ENCODE data around the gene ERP27.

Gene ERP27

DNA sequence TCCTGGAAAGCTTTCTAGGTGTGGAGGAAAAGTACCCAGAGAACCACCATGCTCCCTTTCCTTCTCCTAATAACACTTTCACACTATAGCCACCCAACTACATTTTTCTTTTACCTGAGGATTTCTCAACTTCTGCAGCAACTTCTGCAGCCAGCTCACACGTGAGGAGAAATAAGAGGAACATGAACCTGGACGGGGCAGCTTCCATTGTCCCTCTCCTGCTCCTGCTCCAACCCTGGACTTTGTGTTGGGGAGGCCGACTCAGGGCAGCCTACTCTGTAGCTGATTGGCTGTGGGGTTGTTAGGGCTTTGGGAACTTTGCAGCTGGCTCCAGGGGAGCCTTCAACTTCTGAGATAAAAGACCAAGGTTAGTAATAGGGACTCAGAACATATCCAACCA is at the start of gene ERP27:
Gene ERP27 (minus strand): TSS at position 237 of the 400 bp plus-strand sequence. CDS start 29 bp downstream, at position 208.
- no peak for FAIRE-seq

DNA sequence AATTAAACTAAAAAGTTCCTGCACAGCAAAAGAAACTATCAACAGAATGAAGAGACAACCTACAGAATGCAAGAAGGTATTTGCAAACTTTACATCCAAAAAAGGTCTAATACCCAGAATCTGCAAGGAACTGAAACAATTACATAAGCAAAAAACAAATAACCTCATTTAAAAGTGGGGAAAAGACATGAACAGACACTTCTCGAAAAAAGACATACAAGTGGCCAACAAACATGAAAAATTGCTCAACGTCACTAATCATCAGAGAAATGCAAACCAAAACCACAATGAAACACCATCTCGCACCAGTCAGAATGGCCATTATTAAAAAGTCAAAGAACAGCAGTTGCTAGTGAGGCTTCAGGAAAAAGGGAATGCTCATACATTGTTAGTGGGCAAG is 49.7 kb upstream of the ERP27 start:
- FAIRE-seq: no peak

DNA sequence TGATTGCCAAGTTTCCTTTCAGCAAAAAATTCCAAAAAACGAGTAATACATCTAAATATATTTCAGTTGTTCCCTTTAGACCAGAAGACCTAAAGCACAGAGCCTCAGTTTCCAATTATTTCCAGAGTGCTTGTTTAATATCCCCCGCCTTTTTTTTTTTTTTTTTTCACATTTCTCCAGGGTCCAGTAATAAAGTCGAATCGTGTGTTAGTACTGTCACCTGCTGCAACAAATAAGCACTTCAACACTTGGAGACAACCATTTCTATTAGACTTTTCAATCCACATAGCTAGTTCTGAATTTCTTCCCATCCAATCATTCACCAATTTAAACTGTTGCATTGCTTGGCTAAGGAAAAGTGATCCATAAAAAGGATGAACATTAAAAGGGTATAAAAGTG is 48.1 kb upstream of the ERP27 start:
- FAIRE-seq: no peak

DNA sequence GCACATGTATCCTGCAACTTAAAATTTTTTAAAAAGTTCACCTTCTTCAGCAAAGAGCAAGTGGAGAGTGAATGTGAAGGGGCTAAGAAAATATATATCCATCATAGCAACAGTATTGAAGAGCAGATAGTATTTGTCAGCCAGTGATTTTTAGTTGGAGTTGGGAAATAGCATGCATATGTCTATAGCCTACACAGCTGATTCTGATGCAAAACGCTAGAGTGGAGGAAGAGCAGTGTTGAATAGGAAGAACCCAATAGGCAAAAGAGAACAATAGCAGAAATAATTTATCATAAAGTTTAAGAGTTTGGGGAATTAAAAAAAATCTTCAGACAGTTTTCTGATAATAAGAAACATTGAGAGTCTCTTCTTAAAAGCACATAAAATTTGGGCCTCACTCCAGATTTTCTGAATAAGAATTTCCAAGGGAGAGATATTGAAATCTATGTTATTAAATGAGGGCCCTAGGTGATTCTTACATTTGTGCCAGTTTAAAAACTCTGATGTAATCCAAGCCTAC is 46.5 kb upstream of the ERP27 start:
- no peak for FAIRE-seq

DNA sequence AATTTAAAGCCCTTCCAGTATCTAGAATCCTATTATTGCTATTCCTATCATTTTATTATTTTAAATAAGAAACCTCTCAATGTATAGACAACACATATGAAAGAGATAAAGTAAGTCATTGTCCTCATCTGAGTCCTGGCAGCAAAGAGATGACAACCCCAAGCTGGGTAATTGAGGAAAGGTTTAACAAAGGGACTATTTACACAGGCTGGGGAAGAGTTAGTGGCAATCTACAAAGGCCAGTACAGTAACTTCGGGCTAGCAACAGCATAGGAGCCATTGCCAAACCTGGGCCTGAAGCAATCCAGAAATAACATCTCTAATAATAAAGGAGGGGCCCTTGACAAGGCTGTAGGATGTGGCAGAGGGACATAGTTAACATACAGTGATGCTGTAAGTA is 45.7 kb upstream of the ERP27 start:
- FAIRE-seq: no peak

DNA sequence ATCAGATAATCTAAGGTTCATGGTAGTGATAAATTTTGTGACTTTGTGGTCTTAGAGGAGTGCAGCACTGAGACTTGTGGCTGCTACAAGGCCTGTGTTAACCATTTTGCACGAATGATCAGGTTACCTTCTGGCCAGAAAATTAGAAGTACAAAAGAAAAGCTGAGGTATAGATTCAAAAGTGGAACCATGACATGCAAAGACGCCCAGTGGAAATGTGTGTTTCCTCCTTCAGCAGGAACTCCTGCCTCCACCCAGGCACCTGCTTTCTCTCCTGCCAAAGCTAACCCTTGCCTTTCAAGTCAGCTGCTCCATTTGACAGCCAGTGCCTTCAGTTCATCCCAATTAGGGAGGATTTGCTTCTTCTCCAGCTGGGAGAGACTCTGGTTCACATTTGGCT is 44.7 kb upstream of the ERP27 start:
- FAIRE-seq: no peak

DNA sequence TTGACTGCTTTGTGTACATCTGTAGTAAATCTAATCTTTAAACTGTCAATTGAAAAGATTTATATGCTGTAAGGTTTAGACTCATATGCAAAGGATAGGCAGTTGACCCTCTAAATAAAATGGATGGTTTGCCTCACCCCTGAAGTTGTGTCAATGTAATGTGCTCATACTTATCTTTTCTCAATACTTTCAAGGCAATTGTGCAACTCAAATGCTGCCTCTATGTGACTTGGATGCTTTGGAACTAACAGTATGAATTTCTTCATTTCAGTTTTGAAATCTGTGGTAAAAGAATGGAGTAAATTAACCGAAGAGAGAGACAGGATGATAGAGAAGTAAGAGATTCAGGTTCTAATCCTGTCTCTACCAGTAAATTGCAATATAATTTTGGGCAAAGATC is 44.2 kb upstream of the ERP27 start:
- FAIRE-seq: no peak

DNA sequence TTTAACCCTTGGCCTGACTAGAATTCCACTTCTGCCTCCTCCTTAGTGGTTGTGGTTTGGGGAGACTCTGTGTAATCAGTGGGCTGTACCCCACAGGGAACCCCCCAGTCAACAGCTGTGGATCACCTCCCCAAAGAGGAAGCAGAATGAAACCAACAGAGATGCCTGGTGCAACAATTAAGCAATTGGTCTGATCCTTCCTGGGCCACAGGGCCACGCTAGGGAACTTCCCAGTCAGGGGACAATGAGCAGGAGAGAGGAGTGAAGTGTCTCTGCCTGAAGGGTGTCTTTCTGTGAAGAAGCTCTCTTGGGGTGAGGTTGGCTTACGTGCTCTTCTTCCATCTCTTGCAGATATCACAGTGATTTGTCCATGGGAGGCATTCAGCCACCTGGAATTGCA is 42.7 kb upstream of the ERP27 start:
- FAIRE-seq: no peak

DNA sequence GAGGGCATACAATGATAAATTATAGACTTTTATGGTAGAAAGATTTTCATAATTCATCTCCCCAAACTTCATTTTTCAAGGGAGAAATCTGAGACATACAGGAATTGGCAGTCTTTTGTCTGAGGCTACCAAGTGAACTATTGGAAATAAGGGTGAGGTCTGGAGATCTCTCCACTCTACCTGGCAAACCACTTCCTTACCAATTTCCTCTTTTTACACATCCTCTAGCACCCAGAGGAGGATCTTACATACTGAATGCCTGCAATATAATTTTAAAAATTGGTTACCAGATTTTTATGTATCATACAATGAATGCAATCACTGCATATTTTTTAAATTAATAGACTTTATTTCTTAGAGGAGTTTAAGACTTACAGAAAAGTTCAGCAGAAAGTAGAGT is 41.1 kb upstream of the ERP27 start:
- no peak for FAIRE-seq

DNA sequence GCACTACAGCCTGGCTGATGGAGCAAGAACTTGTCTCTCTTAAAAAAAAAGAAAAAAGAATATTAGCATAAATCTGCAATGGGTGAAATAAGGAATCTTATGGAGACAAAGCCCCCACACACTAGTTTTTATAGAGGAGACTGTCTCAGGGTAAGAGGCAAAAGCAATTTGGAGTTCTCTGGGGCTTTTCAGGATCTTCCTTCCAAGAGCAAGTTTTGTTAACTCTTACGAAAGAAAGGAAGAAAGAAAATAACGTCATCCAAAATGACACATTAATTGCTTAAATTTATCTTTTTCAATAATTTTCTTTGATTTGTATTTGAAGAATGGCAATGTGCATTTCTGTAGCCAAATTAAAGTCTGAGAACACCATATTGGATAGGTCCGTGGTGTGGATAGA is 38.3 kb upstream of the ERP27 start:
- no peak for FAIRE-seq

DNA sequence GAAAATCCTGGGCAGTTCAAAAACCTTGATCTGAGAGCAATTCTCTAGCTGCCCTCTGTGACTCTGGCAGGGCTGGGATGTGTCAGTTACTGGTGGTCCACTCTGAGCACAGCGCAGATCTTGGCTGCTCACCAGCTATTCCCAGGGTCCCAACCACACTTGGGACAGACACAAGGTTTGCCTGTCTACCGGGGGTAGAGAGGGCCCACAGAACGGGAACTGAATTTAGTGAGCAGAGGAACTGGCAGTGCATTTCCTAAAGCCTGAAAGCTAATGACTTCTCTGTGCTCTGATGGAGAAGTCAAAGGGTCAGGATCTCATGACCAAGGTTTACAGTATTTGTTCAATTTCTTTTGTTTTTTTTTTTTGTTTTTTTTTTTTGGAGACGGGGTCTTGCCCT is 37.1 kb upstream of the ERP27 start:
- no peak for FAIRE-seq

DNA sequence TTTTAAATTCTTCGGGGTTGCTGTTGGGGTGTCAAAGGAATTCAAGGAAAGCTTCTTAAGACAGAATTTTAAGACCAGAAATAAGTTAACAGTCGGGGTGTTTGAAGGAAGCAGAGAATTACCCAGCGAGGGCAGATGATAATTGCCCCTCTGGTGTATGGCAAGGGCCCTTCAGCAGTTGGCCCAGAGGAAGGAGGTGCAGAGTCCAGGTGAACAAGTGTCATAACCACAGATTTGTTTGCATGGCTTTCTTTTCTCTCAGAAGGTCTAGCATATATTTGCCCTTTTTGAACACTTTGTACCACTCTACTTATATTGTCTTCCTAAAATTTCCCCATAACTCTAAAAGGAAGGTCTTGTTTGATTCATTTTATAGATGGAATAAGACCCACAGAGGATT is 36.3 kb upstream of the ERP27 start:
- FAIRE-seq: no peak

DNA sequence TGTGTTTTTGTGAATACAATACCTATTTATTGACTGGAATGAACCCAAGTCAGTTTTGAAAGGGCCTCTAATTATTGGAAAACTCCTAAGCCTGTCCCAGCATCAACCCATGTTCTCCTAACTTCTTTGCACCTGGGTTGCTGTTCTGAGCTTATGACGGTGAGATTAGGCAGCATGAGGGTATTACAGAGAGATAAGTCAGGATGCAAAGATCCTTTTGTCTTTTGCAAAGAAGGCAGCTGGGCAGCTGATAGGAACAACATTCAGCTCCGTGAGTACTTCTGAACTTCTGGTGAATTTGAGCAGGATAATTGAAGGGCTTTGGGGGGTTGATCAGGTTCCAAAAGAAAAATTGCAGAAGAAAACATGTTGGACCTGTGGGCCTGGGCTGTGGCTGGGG is 34.5 kb upstream of the ERP27 start, which contains the start of gene PDE6H:
Gene PDE6H (plus strand): TSS at position 227 of the 400 bp plus-strand sequence. CDS start 4,971 bp downstream, outside the sequence.
- FAIRE-seq: no peak

DNA sequence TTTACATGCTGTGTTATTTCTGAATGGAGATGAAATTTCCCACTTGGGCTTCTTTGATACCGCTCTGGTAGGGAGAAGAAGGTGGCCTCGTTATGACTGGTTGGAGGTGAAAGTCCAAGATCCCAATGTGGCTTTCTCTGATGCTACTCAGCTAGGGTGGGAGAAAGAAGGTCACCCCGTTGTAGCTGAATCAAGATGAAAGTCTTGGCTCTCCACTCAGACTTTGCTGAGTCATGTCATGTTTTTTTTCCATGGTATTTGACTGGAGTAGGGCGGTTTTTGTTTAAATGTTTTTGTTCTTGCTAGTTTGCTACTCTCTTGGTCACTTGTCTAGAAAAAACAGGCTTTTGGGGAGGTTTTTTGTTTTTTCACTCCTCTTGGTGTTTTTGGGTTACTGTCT is 32.1 kb upstream of the ERP27 start:
- no peak for FAIRE-seq

DNA sequence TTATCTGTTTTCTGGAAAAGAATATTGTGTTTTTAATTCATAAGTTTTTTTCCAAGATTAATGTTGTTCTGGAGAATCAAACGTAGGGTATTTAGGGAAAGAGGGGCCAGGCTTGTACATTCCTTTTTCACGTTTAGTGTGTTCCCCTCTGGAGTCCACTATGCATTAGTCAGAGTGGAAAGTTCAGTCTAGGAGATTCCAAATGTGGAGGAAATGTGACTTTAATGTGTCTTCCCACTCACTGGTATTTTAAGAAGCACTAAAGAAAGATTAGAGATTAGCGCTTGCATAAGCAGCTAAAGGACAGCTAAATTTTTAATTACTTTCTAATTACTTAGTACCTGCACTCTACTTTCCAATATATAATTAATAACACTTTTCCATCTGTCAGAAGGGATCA is 30.1 kb upstream of the ERP27 start:
- FAIRE-seq: no peak

DNA sequence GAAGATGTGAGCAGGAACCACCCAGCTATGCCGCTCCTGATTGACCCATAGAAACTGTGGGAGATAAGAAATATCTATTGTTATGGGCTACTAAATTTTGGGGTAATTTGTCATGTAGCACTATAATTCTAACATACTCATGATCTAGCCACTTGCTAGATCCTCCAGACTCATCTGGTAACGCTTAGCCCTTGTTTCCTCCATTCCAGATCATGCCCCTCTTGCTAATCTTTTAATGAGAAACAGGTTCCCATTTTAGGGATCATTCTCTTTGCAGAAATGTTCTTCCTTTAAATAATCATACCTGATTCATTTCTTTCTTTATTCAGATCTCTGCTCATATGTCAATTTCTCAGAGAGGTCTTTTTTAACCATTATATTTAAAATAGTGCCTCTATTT is 26.9 kb upstream of the ERP27 start:
- no peak for FAIRE-seq

DNA sequence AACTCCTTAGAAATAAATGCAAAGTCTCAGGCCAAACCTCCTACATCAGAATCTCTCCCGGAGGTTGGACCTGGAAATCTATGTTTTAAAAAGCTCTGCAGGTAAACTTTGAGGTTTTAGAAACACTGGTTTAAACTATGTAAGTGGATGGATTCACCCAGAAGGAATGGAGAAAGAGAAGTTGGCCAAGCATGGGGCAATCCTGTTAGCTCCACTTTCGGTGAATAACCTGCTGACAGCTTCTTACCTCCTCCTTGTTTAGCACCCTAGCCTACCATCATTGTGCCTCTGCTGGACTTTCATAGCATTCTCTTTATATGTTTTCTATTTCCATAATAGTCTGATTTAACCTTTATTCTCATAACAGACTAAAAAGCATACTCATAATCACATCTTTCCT is 26.1 kb upstream of the ERP27 start:
- no peak for FAIRE-seq

DNA sequence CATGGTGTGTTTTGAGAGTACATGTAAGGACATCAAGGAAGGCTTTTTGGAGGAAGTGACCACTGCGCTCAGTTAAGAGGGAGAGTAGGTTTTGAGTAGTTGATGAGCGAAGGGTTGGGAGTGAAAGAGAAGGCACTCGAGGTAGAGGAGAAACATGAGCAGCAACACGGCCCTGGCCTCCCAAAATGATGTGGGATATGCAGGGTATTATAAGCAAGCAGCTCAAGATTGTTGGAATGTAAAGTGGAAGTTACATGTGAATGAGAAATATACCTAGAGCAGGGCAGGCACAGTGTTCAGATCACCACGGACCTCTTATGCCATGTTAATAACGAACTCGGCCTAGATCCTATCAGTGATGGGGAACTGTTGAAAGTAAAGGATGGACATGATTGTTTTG is 25.2 kb upstream of the ERP27 start:
- FAIRE-seq: no peak

DNA sequence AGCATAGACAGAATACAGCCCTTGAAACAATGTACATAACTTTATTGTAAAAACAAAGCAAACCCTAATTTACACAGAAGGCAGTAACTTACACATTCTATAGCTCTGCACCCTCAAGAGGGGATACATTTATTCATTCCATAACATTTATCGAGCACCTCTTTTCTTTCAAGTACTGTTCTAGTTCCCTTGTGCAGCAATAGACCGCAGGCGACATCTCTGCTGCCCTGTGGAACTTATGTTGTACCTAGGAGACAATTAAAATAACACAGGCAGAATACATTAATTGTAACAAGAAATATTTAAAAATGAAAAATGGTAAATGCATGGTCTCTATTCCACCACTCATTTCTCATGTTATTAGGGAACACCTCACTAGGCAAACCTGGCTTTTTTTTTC is 24.5 kb upstream of the ERP27 start:
- FAIRE-seq: no peak

DNA sequence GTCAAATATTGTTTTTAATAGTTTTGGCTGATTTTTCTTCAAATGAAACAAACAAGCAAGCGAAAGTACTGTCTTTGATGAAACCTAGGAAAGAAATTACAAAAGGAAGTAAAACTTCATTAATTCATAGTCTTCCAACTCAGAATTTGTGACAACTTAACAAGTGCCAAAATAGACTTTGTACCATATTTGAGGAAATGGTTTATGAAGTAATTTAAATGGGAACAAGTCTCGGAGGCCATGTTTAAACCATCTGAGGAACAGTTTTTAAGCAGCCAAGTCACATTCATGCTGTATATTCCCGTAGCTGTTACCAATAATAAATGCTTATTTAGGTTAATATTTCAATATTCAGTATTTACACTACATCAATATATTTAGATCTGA is 23.8 kb upstream of the ERP27 start:
- no peak for FAIRE-seq

DNA sequence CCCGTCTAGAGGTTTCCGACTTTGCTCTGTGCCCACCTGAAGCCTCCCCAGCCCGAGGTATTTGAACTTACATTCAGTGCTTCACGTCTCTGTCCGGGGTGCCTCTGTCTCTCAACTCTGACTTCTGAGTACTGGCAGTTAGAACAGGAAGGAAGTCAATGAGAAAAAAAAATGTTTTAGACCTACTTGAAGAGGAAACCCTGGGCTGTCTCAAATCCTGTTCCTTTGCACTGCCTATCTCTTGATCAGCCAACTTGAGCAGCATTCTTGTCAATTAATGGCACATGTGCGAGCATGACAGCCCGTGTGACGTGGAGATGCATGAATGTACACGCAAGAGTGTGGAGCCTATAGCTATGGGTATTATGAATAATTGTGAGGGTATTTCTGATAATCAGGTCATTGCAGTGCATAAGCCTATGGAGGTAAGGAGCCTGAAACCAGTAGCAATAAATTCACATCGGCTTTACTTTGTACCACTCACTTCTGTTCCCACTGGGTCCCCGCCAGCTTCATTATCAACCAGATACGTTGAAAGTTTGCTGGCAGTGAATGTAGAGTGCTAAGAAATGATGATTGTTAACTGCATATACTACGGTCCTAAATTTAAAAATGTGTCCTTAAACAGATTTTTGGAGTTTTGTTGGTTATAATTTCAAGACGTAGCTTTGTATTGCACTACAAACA is 23.3 kb upstream of the ERP27 start, which contains the start of gene ARHGDIB:
Gene ARHGDIB (minus strand): TSS at position 136 of the 687 bp plus-strand sequence. CDS start 10,889 bp downstream, outside the sequence.
- FAIRE-seq: no peak

DNA sequence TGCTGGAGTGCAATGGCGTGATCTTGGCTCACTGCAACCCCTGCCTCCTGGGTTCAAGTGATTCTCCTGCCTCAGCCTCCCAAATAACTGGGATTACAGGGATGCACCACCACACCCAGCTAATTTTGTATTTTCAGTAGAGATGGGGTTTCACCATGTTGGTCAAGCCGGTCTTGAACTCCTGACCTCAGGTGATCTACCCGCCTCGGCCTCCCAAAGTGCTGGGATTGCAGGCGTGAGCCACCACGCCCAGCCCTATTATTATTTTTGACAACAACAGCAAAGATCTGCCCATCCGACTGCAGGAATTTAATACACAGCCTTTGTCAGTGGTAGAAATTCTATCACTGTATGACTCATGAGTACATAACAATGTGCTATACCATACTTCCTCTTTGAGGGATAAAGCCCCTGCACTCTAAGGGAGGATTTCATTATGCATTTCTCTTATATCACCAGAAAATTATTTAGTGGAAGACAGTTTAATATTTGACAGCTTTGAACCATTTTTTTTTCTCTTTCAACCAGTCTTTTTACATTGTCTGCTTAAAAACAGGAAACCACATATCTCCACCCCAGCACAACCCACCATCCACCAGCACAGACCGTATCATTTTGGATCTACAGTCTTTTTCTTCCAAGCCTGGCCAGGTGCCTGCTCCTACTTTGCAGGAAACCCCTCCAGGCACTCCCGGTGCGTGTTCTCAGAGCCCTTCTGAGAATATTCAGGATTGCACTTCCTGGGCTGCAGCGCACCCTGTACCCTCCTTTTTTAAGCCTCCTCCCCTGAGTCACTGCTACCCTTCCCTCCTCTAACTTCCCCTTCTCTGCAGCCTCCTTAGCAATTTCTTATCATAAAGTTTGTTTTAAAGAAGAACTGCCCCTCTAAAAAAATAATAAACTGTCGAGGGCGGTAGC is 22.5 kb upstream of the ERP27 start:
- no peak for FAIRE-seq

DNA sequence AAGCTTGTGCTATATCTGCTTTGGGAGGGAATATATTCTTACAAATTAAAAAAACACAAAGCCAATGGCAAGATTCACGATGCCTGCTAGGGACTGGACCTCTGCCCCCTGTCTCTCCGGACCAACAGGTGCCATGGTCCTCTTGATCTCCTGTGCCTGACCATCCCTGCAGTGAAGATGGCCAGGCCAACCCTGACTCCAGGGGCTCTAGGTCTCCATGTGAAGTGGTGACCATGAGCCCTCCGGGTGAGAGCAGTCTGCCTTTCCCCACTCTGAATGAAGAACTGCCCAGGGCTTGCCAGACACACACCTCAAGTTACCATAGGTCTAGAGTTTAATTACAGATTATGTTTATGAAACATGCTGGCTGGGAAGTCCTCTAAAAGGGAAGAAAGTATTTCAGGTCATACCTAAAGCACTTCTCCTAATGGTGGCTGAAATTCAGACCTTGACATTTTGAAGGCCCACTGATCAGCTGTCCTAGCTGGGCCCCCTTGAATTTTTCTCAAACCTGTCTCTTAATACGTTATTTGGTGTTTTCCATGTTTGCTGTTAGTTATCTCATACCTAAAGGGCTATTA is 21.7 kb upstream of the ERP27 start:
- no peak for FAIRE-seq

All from endometrium (tissue), 2 donors.